KMS-11 (cell line): ENCODE data around the gene AGBL4.

ENCODE experiments used
- H2AFZ ChIP-seq: fragments of 200-600 bp; sonication (generic); 2 replicates; pipeline ENCODE4 v1.6.1; 2016; ENCODE audit warnings: antibody characterized with exemption, mixed run types, low read depth
- H3K27ac ChIP-seq: fragments of 200-600 bp; sonication (generic); 2 replicates; pipeline ENCODE4 v1.6.1; 2016; ENCODE audit warnings: mild to moderate bottlenecking, mixed run types
- H3K27me3 ChIP-seq: fragments of 200-600 bp; sonication (generic); 2 replicates; pipeline ENCODE4 v1.6.1; 2017; ENCODE audit warnings: mild to moderate bottlenecking, low read depth, mixed run types, moderate library complexity; ENCODE audit not compliant: insufficient read depth
- H3K36me3 ChIP-seq: fragments of 200-600 bp; sonication (generic); 2 replicates; pipeline ENCODE4 v1.6.1; 2017; ENCODE audit warnings: mild to moderate bottlenecking, mixed run types; ENCODE audit not compliant: insufficient read depth
- H3K4me1 ChIP-seq: fragments of 200-600 bp; sonication (generic); 2 replicates; pipeline ENCODE4 v1.6.1; 2016; ENCODE audit warnings: mild to moderate bottlenecking, low read depth, mixed run types; ENCODE audit not compliant: poor library complexity, severe bottlenecking
- H3K4me2 ChIP-seq: fragments of 200-600 bp; sonication (generic); 2 replicates; pipeline ENCODE4 v1.7.0; 2016; ENCODE audit warnings: mild to moderate bottlenecking, mixed run types
- H3K4me3 ChIP-seq: fragments of 200-600 bp; sonication (generic); IDR thresholded peaks from 2 replicates; pipeline ENCODE4 v1.6.1; 2017; ENCODE audit warnings: low read depth, low read length, mixed read lengths; ENCODE audit not compliant: insufficient read depth
- H3K79me2 ChIP-seq: fragments of 200-600 bp; sonication (generic); 2 replicates; pipeline ENCODE4 v1.6.1; 2016; ENCODE audit warnings: low read depth, mixed run types; ENCODE audit not compliant: insufficient read depth
- H3K9ac ChIP-seq: fragments of 200-600 bp; sonication (generic); 2 replicates; pipeline ENCODE4 v1.6.1; 2016; ENCODE audit warnings: mild to moderate bottlenecking, mixed run types
- H4K20me1 ChIP-seq: fragments of 200-600 bp; sonication (generic); 2 replicates; pipeline ENCODE4 v1.6.1; 2016; ENCODE audit warnings: mild to moderate bottlenecking, mixed run types; ENCODE audit not compliant: insufficient read depth
- TF ChIP-seq, protein P1 (sequence below): fragments of 200-600 bp; sonication (generic); conservative IDR thresholded peaks from 2 replicates; pipeline ENCODE4 v1.6.1; 2017; ENCODE audit warnings: low read depth, mild to moderate bottlenecking, antibody characterized with exemption, low read length, moderate library complexity, mixed read lengths

The AGBL4 gene

DNA sequence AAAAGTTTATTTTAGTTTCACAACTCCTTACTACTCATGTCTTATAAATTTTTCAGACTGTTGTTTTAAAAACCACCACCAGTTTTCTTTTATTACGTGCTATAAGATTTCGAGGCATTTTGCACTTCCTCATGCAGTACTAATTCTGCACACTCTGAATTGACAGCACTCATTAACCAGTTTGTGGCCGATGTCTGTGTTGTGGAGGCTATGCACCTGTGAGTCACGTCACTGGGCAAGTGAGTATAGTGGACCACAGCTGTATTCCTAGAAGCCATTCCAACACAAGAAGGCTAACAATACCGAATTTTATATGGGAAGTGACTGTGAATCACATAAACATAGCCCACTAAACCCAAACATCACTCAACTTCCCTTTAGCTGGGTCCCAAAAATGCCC is 1530.7 kb downstream of the AGBL4 start:
- Histone ChIP-seq H3K27ac (no peak overlapping the region), H3K4me2 (no peak overlapping the region), H2AFZ (no peak overlapping the region), H3K9ac (no peak overlapping the region), H4K20me1 (no peaks in the 10 kb centered on the region), H3K79me2 (no peaks in the 10 kb centered on the region), H3K27me3 (no peaks in the 10 kb centered on the region), H3K36me3 (no peaks in the 10 kb centered on the region), H3K4me1 (no peaks in the 10 kb centered on the region), H3K4me3 (no peak overlapping the region)
- TF ChIP-seq, protein P1, sequence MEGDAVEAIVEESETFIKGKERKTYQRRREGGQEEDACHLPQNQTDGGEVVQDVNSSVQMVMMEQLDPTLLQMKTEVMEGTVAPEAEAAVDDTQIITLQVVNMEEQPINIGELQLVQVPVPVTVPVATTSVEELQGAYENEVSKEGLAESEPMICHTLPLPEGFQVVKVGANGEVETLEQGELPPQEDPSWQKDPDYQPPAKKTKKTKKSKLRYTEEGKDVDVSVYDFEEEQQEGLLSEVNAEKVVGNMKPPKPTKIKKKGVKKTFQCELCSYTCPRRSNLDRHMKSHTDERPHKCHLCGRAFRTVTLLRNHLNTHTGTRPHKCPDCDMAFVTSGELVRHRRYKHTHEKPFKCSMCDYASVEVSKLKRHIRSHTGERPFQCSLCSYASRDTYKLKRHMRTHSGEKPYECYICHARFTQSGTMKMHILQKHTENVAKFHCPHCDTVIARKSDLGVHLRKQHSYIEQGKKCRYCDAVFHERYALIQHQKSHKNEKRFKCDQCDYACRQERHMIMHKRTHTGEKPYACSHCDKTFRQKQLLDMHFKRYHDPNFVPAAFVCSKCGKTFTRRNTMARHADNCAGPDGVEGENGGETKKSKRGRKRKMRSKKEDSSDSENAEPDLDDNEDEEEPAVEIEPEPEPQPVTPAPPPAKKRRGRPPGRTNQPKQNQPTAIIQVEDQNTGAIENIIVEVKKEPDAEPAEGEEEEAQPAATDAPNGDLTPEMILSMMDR, result no peak

GRCh38 chr1:48492392-48492791 is 1531.4 kb downstream of the AGBL4 start:
- H3K4me3 ChIP-seq, result no peak overlapping the region
- H3K27me3 ChIP-seq, result no peaks in the 10 kb centered on the region
- H3K4me1 ChIP-seq, result no peaks in the 10 kb centered on the region
- H3K9ac ChIP-seq, result no peak overlapping the region
- H3K36me3 ChIP-seq, result no peaks in the 10 kb centered on the region
- no peaks in the 10 kb centered on the region for H4K20me1 ChIP-seq
- H3K27ac ChIP-seq, result no peak overlapping the region
- H3K79me2 ChIP-seq, result no peaks in the 10 kb centered on the region
- no peak overlapping the region for H2AFZ ChIP-seq
- H3K4me2 ChIP-seq, result no peak overlapping the region
- TF ChIP-seq, protein P1, result no peak

DNA sequence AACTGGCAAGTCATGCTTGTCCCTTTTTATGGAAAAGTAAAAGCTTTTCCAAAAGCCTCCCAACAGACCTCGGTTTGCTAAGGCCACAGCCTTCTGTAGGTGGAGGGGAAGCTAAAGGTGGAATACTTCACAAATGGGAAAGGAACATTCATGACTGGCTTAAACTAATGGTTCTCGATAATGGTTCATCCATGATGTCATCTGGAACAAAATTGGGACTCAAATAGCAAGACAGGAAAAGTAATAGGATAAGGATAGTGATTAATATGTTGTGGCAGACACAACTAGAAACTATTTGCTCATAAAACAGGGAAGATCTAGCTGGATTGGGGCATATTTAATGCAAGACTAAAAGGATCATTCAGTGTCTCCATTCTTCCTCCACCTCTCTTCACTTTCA is 1535.0 kb downstream of the AGBL4 start:
- TF ChIP-seq, protein P1, result no peak

More for the DNA sequence above, 1535.0 kb downstream of the AGBL4 start:
- Histone ChIP-seq H3K4me2 (no peak overlapping the region), H3K79me2 (no peaks in the 10 kb centered on the region), H3K36me3 (no peaks in the 10 kb centered on the region), H3K27me3 (no peaks in the 10 kb centered on the region), H3K27ac (no peak overlapping the region), H4K20me1 (no peaks in the 10 kb centered on the region), H2AFZ (no peak overlapping the region), H3K4me1 (no peaks in the 10 kb centered on the region), H3K4me3 (no peak overlapping the region), H3K9ac (no peak overlapping the region)
